SK-N-SH treated with all-trans-retinoic acid at 6 μM for 48 hours (cell line): ENCODE data around the gene ZNF446.

Source experiments
- ATAC-seq: fragments of 200-7000 bp; cut with Tn5 transposase; 3 replicates; pipeline ENCODE4 v1.9.1; 2020; ENCODE audit warnings: mild to moderate bottlenecking, moderate library complexity
- ARNTL ChIP-seq: fragments of 450-650 bp; formaldehyde crosslinking; IDR thresholded peaks from 2 replicates; pipeline ENCODE4 v1.5.0; 2020; ENCODE audit warnings: low read depth, mild to moderate bottlenecking, moderate library complexity, borderline replicate concordance
- CSDC2 ChIP-seq: fragments of 250-450 bp; sonication (Bioruptor Pico); IDR thresholded peaks from 2 replicates; pipeline ENCODE4 v1.5.0; 2020; ENCODE audit warnings: mild to moderate bottlenecking, moderate library complexity
- ESRRG ChIP-seq: fragments of 250-450 bp; sonication (Bioruptor Pico); IDR thresholded peaks from 2 replicates; pipeline ENCODE4 v1.6.1; 2021; ENCODE audit warnings: mild to moderate bottlenecking
- GLIS3 ChIP-seq: fragments of 250-450 bp; sonication (Bioruptor Pico); IDR thresholded peaks from 2 replicates; pipeline ENCODE4 v1.5.0; 2020; ENCODE audit warnings: mild to moderate bottlenecking, moderate library complexity
- OSR1 ChIP-seq: fragments of 250-450 bp; sonication (Bioruptor Pico); IDR thresholded peaks from 2 replicates; pipeline ENCODE4 v1.8.0; 2022; ENCODE audit warnings: moderate library complexity, mild to moderate bottlenecking, inconsistent platforms
- PPARA ChIP-seq: fragments of 250-450 bp; sonication (Bioruptor Pico); IDR thresholded peaks from 2 replicates; pipeline ENCODE4 v1.5.0; 2020; ENCODE audit warnings: mild to moderate bottlenecking, borderline replicate concordance
- RARB ChIP-seq: fragments of 250-450 bp; sonication (Bioruptor Pico); IDR thresholded peaks from 2 replicates; pipeline ENCODE4 v1.8.0; 2021; ENCODE audit warnings: mild to moderate bottlenecking, moderate library complexity
- SNAI2 ChIP-seq: fragments of 250-450 bp; sonication (Bioruptor Pico); IDR thresholded peaks from 2 replicates; pipeline ENCODE4 v1.5.0; 2020; ENCODE audit warnings: mild to moderate bottlenecking, moderate library complexity
- TCF4 ChIP-seq: fragments of 250-450 bp; sonication (Bioruptor Pico); IDR thresholded peaks from 2 replicates; pipeline ENCODE4 v1.8.0; 2021; ENCODE audit warnings: mild to moderate bottlenecking, moderate library complexity, borderline replicate concordance
- TOX ChIP-seq: fragments of 250-450 bp; sonication (Bioruptor Pico); IDR thresholded peaks from 2 replicates; pipeline ENCODE4 v1.8.0; 2021; ENCODE audit warnings: mild to moderate bottlenecking, moderate library complexity, borderline replicate concordance
- ZC3H10 ChIP-seq: fragments of 250-450 bp; sonication (Bioruptor Pico); IDR thresholded peaks from 2 replicates; pipeline ENCODE4 v1.5.1; 2021; ENCODE audit warnings: mild to moderate bottlenecking, moderate library complexity
- ZFP3 ChIP-seq: fragments of 250-450 bp; sonication (Bioruptor Pico); IDR thresholded peaks from 2 replicates; pipeline ENCODE4 v1.5.0; 2020; ENCODE audit warnings: mild to moderate bottlenecking, moderate library complexity
- ZFP30 ChIP-seq: fragments of 450-650 bp; formaldehyde crosslinking; IDR thresholded peaks from 2 replicates; pipeline ENCODE4 v1.5.0; 2022; ENCODE audit warnings: mild to moderate bottlenecking, moderate library complexity
- ZNF565 ChIP-seq: fragments of 450-650 bp; formaldehyde crosslinking; conservative IDR thresholded peaks from 2 replicates; pipeline ENCODE4 v1.5.0; 2020; ENCODE audit warnings: low read depth, mild to moderate bottlenecking, moderate library complexity
- TF ChIP-seq, protein P1 (sequence below): fragments of 250-450 bp; sonication (Bioruptor Pico); IDR thresholded peaks from 2 replicates; pipeline ENCODE4 v1.8.0; 2020; ENCODE audit warnings: mild to moderate bottlenecking, moderate library complexity, borderline replicate concordance
- TF ChIP-seq, protein P2 (sequence below): fragments of 250-450 bp; sonication (Bioruptor Pico); IDR thresholded peaks from 2 replicates; pipeline ENCODE4 v1.5.1; 2021; ENCODE audit warnings: mild to moderate bottlenecking, moderate library complexity
- TF ChIP-seq, protein P3 (sequence below): fragments of 250-450 bp; sonication (Bioruptor Pico); IDR thresholded peaks from 2 replicates; pipeline ENCODE4 v1.5.1; 2020; ENCODE audit warnings: low read depth, mild to moderate bottlenecking, moderate library complexity
- TF ChIP-seq, protein P4 (sequence below): fragments of 250-450 bp; sonication (Bioruptor Pico); IDR thresholded peaks from 2 replicates; pipeline ENCODE4 v1.5.0; 2020; ENCODE audit warnings: mild to moderate bottlenecking, moderate library complexity
- TF ChIP-seq, protein P5 (sequence below): fragments of 250-450 bp; sonication (Bioruptor Pico); IDR thresholded peaks from 2 replicates; pipeline ENCODE4 v1.8.0; 2021; ENCODE audit warnings: low read depth, mild to moderate bottlenecking, moderate library complexity, borderline replicate concordance

ZNF446 gene

DNA sequence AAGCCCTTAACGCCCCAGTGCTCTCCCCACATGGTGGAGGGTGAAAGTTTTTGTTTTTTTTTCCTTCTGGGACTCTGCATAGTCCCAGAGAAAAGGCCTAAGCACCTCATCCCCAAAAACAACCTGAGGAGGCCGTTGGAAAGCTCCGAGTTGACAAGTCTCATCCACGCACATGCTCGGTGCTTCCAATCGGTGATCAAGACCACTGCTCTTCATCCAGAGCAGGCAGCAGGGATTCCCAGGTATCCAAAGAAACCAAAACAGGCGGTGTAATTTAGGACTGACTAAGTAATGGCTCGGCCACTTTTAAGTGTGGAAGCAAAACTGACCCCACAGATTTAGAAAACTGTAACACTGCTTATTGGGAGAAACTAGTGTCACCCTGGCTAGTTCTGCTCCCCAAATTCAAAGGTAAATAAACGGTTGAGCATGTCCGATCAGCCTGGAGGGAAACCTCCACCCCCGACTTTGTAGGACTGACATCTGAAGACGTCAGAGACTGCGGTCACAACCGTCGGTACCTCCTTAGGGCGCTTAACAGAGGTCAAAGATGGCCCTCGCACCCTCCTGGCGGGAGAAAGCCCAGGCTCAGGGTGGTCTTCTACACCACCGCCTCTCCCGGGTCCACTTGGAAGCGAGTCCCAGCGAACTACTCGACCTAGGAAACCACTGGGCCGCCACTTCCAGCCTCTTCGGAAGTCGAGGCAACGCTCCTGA lies 997 bp upstream of the ZNF446 start:
- peak; percentile 3 for ATAC-seq
- TF ChIP-seq, protein P1, sequence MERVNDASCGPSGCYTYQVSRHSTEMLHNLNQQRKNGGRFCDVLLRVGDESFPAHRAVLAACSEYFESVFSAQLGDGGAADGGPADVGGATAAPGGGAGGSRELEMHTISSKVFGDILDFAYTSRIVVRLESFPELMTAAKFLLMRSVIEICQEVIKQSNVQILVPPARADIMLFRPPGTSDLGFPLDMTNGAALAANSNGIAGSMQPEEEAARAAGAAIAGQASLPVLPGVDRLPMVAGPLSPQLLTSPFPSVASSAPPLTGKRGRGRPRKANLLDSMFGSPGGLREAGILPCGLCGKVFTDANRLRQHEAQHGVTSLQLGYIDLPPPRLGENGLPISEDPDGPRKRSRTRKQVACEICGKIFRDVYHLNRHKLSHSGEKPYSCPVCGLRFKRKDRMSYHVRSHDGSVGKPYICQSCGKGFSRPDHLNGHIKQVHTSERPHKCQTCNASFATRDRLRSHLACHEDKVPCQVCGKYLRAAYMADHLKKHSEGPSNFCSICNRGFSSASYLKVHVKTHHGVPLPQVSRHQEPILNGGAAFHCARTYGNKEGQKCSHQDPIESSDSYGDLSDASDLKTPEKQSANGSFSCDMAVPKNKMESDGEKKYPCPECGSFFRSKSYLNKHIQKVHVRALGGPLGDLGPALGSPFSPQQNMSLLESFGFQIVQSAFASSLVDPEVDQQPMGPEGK (CRISPR knock-in tag), result no peak
- TF ChIP-seq ZNF565 (CRISPR knock-in tag), result no peak
- TF ChIP-seq TCF4 (CRISPR knock-in tag), result no peak
- TF ChIP-seq SNAI2 (CRISPR knock-in tag), result no peak
- TF ChIP-seq ARNTL, result no peak
- TF ChIP-seq, protein P2, sequence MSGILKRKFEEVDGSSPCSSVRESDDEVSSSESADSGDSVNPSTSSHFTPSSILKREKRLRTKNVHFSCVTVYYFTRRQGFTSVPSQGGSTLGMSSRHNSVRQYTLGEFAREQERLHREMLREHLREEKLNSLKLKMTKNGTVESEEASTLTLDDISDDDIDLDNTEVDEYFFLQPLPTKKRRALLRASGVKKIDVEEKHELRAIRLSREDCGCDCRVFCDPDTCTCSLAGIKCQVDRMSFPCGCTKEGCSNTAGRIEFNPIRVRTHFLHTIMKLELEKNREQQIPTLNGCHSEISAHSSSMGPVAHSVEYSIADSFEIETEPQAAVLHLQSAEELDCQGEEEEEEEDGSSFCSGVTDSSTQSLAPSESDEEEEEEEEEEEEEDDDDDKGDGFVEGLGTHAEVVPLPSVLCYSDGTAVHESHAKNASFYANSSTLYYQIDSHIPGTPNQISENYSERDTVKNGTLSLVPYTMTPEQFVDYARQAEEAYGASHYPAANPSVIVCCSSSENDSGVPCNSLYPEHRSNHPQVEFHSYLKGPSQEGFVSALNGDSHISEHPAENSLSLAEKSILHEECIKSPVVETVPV, result no peak
- TF ChIP-seq ZC3H10 (CRISPR knock-in tag), result no peak
- no peak for TF ChIP-seq GLIS3 (CRISPR knock-in tag)
- TF ChIP-seq CSDC2 (CRISPR knock-in tag), result no peak
- no peak for TF ChIP-seq ZFP3
- no peak for TF ChIP-seq TOX (CRISPR knock-in tag)
- TF ChIP-seq, protein P3, sequence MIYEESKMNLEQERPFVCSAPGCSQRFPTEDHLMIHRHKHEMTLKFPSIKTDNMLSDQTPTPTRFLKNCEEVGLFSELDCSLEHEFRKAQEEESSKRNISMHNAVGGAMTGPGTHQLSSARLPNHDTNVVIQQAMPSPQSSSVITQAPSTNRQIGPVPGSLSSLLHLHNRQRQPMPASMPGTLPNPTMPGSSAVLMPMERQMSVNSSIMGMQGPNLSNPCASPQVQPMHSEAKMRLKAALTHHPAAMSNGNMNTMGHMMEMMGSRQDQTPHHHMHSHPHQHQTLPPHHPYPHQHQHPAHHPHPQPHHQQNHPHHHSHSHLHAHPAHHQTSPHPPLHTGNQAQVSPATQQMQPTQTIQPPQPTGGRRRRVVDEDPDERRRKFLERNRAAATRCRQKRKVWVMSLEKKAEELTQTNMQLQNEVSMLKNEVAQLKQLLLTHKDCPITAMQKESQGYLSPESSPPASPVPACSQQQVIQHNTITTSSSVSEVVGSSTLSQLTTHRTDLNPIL (CRISPR knock-in tag), result no peak
- no peak for TF ChIP-seq PPARA (CRISPR knock-in tag)
- TF ChIP-seq, protein P4, sequence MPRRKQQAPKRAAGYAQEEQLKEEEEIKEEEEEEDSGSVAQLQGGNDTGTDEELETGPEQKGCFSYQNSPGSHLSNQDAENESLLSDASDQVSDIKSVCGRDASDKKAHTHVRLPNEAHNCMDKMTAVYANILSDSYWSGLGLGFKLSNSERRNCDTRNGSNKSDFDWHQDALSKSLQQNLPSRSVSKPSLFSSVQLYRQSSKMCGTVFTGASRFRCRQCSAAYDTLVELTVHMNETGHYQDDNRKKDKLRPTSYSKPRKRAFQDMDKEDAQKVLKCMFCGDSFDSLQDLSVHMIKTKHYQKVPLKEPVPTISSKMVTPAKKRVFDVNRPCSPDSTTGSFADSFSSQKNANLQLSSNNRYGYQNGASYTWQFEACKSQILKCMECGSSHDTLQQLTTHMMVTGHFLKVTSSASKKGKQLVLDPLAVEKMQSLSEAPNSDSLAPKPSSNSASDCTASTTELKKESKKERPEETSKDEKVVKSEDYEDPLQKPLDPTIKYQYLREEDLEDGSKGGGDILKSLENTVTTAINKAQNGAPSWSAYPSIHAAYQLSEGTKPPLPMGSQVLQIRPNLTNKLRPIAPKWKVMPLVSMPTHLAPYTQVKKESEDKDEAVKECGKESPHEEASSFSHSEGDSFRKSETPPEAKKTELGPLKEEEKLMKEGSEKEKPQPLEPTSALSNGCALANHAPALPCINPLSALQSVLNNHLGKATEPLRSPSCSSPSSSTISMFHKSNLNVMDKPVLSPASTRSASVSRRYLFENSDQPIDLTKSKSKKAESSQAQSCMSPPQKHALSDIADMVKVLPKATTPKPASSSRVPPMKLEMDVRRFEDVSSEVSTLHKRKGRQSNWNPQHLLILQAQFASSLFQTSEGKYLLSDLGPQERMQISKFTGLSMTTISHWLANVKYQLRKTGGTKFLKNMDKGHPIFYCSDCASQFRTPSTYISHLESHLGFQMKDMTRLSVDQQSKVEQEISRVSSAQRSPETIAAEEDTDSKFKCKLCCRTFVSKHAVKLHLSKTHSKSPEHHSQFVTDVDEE (CRISPR knock-in tag), result no peak
- TF ChIP-seq ESRRG (CRISPR knock-in tag), result no peak
- TF ChIP-seq OSR1 (CRISPR knock-in tag), result no peak
- no peak for TF ChIP-seq ZFP30
- TF ChIP-seq, protein P5, sequence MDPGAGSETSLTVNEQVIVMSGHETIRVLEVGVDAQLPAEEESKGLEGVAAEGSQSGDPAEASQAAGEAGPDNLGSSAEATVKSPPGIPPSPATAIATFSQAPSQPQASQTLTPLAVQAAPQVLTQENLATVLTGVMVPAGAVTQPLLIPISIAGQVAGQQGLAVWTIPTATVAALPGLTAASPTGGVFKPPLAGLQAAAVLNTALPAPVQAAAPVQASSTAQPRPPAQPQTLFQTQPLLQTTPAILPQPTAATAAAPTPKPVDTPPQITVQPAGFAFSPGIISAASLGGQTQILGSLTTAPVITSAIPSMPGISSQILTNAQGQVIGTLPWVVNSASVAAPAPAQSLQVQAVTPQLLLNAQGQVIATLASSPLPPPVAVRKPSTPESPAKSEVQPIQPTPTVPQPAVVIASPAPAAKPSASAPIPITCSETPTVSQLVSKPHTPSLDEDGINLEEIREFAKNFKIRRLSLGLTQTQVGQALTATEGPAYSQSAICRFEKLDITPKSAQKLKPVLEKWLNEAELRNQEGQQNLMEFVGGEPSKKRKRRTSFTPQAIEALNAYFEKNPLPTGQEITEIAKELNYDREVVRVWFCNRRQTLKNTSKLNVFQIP, result no peak
- TF ChIP-seq RARB (CRISPR knock-in tag), result no peak

DNA sequence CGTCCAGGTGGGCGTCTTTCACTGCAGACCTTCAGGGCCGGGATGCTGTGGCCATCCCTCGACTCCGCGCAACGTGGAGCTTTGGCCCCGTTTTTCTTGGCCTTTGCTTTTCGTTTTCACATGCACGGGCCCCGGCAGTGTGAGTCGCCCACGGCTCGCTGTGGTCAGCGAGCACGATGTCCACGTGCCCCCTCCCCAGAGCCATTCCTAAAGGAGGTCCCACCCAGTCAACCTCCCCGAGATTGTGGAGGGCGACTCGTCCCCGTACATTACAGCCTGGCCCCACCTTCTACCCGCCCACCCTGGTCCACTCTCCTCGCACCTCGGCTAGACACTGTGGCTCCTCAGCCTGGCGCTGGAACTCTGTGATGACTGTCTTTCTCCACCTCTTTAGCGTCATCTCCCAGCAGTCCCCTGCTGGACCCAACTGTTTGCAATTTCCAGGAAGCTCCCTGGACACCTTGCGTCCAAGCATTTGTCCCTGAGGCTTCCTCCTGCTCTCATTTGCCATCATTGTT lies 405 bp downstream of the ZNF446 start:
- peak; percentile 4 for ATAC-seq
- TF ChIP-seq SNAI2 (CRISPR knock-in tag) (no peak), CSDC2 (CRISPR knock-in tag) (peak; percentile 59; the same call in 1 of the 2 replicates), OSR1 (CRISPR knock-in tag) (0 out of 2 replicates have a peak, but pooled peaks have one; percentile 20)
- TF ChIP-seq, protein P2, result peak; percentile 66; the same call in 1 of the 2 replicates
